Ammon's horn (tissue), 1 donor: ENCODE data around the gene RAB3A.

Source experiments
- DNase-seq: peaks from one replicate; pipeline ENCODE4 v3.0.0-alpha.2; 2016; ENCODE audit warnings: low spot score

RAB3A gene

GRCh38 chr19:18197306-18197705, 6.5 kb downstream of the RAB3A start:
- no peak for DNase-seq

GRCh38 chr19:18196511-18196845, 7.4 kb downstream of the RAB3A start:
- no peak for DNase-seq

GRCh38 chr19:18194554-18195238, 9.1 kb downstream of the RAB3A start:
- DNase-seq: no peak

GRCh38 chr19:18194181-18194530, 9.7 kb downstream of the RAB3A start:
- no peak for DNase-seq

GRCh38 chr19:18193388-18194180, 10.3 kb downstream of the RAB3A start:
- no peak for DNase-seq

- DNase-seq: peak; percentile 100
Observed at GRCh38 chr19:18192673-18193387, 11.0 kb downstream of the RAB3A start, which contains the start of gene MPV17L2. Gene MPV17L2 (plus strand): TSS chr19:18193218. CDS start chr19:18193282, 64 bp downstream.

- no peak for DNase-seq
Observed at GRCh38 chr19:18191640-18192062, 12.2 kb downstream of the RAB3A start.

- no peak for DNase-seq
Observed at GRCh38 chr19:18190278-18190677, 13.6 kb downstream of the RAB3A start.

GRCh38 chr19:18185538-18185937, 18.3 kb downstream of the RAB3A start:
- DNase-seq: no peak

- DNase-seq: no peak
Observed at GRCh38 chr19:18183529-18183928, 20.3 kb downstream of the RAB3A start.

GRCh38 chr19:18179957-18180356, 23.9 kb downstream of the RAB3A start:
- DNase-seq: no peak

- DNase-seq: no peak
Observed at GRCh38 chr19:18176367-18177310, 27.2 kb downstream of the RAB3A start.

GRCh38 chr19:18174983-18175382, 28.9 kb downstream of the RAB3A start:
- no peak for DNase-seq

- DNase-seq: peak; percentile 68
Observed at GRCh38 chr19:18173572-18174288, 30.1 kb downstream of the RAB3A start, which contains the start of gene IFI30. Gene IFI30 (plus strand): TSS chr19:18173813. CDS start chr19:18173842, 29 bp downstream.

GRCh38 chr19:18173054-18173571, 30.7 kb downstream of the RAB3A start:
- no peak for DNase-seq

- no peak for DNase-seq
Observed at GRCh38 chr19:18172331-18173053, 31.4 kb downstream of the RAB3A start.

GRCh38 chr19:18171605-18172327, 32.1 kb downstream of the RAB3A start:
- DNase-seq: no peak

- DNase-seq: no peak
Observed at GRCh38 chr19:18170714-18171255, 33.1 kb downstream of the RAB3A start.
